Measurements from ENCODE around the gene MTUS2.

Gene MTUS2

GRCh38 chr13:29137016-29137415, 316.9 kb downstream of the MTUS2 start:
- no peaks in the 10 kb centered on the region for H3K27me3 ChIP-seq (replicated peaks; ENCODE audit: control insufficient read depth, insufficient read depth, low read length, poor library complexity, severe bottlenecking)
- H3K4me1 ChIP-seq (ENCODE audit: control insufficient read depth, insufficient read depth, low read length, poor library complexity, severe bottlenecking): no peaks in the 10 kb centered on the region
- H3K36me3 ChIP-seq (ENCODE audit: control insufficient read depth, insufficient read depth, low read length): no peaks in the 10 kb centered on the region
- DNase-seq: no peak
- H3K9me3 ChIP-seq (ENCODE audit: control insufficient read depth, low read length): no peaks in the 10 kb centered on the region
- H3K4me3 ChIP-seq (ENCODE audit: insufficient read depth, low read depth, low read length, poor library complexity, severe bottlenecking): no peak overlapping the region
- no peak overlapping the region for H3K27ac ChIP-seq (ENCODE audit: insufficient read depth, low read length, poor library complexity, severe bottlenecking)

- DNase-seq: no peak
- Histone ChIP-seq H3K36me3 (ENCODE audit: control insufficient read depth, insufficient read depth, low read length) (no peaks in the 10 kb centered on the region), H3K27me3 (replicated peaks; ENCODE audit: control insufficient read depth, insufficient read depth, low read length, poor library complexity, severe bottlenecking) (no peaks in the 10 kb centered on the region), H3K4me3 (ENCODE audit: insufficient read depth, low read depth, low read length, poor library complexity, severe bottlenecking) (no peak overlapping the region), H3K4me1 (ENCODE audit: control insufficient read depth, insufficient read depth, low read length, poor library complexity, severe bottlenecking) (no peaks in the 10 kb centered on the region), H3K9me3 (ENCODE audit: control insufficient read depth, low read length) (no peaks in the 10 kb centered on the region), H3K27ac (ENCODE audit: insufficient read depth, low read length, poor library complexity, severe bottlenecking) (no peak overlapping the region)
Measured at GRCh38 chr13:29137995-29138394, 317.9 kb downstream of the MTUS2 start.

- Histone ChIP-seq H3K9me3 (ENCODE audit: control insufficient read depth, low read length) (no peaks in the 10 kb centered on the region), H3K36me3 (ENCODE audit: control insufficient read depth, insufficient read depth, low read length) (no peaks in the 10 kb centered on the region), H3K4me1 (ENCODE audit: control insufficient read depth, insufficient read depth, low read length, poor library complexity, severe bottlenecking) (no peaks in the 10 kb centered on the region), H3K27me3 (replicated peaks; ENCODE audit: control insufficient read depth, insufficient read depth, low read length, poor library complexity, severe bottlenecking) (no peaks in the 10 kb centered on the region), H3K27ac (ENCODE audit: insufficient read depth, low read length, poor library complexity, severe bottlenecking) (no peak overlapping the region), H3K4me3 (ENCODE audit: insufficient read depth, low read depth, low read length, poor library complexity, severe bottlenecking) (no peak overlapping the region)
- DNase-seq: no peak
Measured at GRCh38 chr13:29140277-29140676, 320.1 kb downstream of the MTUS2 start.

GRCh38 chr13:29143847-29144246, 323.7 kb downstream of the MTUS2 start:
- Histone ChIP-seq H3K27ac (ENCODE audit: insufficient read depth, low read length, poor library complexity, severe bottlenecking) (no peak overlapping the region), H3K36me3 (ENCODE audit: control insufficient read depth, insufficient read depth, low read length) (no peaks in the 10 kb centered on the region), H3K4me1 (ENCODE audit: control insufficient read depth, insufficient read depth, low read length, poor library complexity, severe bottlenecking) (no peaks in the 10 kb centered on the region), H3K9me3 (ENCODE audit: control insufficient read depth, low read length) (no peaks in the 10 kb centered on the region), H3K4me3 (ENCODE audit: insufficient read depth, low read depth, low read length, poor library complexity, severe bottlenecking) (no peak overlapping the region), H3K27me3 (replicated peaks; ENCODE audit: control insufficient read depth, insufficient read depth, low read length, poor library complexity, severe bottlenecking) (no peaks in the 10 kb centered on the region)
- no peak for DNase-seq

- Histone ChIP-seq H3K4me1 (ENCODE audit: control insufficient read depth, insufficient read depth, low read length, poor library complexity, severe bottlenecking) (no peaks in the 10 kb centered on the region), H3K9me3 (ENCODE audit: control insufficient read depth, low read length) (peaks cover 4% of the 10 kb centered on the region), H3K36me3 (ENCODE audit: control insufficient read depth, insufficient read depth, low read length) (no peaks in the 10 kb centered on the region), H3K4me3 (ENCODE audit: insufficient read depth, low read depth, low read length, poor library complexity, severe bottlenecking) (no peak overlapping the region), H3K27me3 (replicated peaks; ENCODE audit: control insufficient read depth, insufficient read depth, low read length, poor library complexity, severe bottlenecking) (no peaks in the 10 kb centered on the region), H3K27ac (ENCODE audit: insufficient read depth, low read length, poor library complexity, severe bottlenecking) (no peak overlapping the region)
- no peak for DNase-seq
Measured at GRCh38 chr13:29154390-29154789, 334.3 kb downstream of the MTUS2 start.

- Histone ChIP-seq H3K27ac (ENCODE audit: insufficient read depth, low read length, poor library complexity, severe bottlenecking) (no peak overlapping the region), H3K4me1 (ENCODE audit: control insufficient read depth, insufficient read depth, low read length, poor library complexity, severe bottlenecking) (no peaks in the 10 kb centered on the region), H3K27me3 (replicated peaks; ENCODE audit: control insufficient read depth, insufficient read depth, low read length, poor library complexity, severe bottlenecking) (no peaks in the 10 kb centered on the region), H3K4me3 (ENCODE audit: insufficient read depth, low read depth, low read length, poor library complexity, severe bottlenecking) (no peak overlapping the region), H3K36me3 (ENCODE audit: control insufficient read depth, insufficient read depth, low read length) (no peaks in the 10 kb centered on the region), H3K9me3 (ENCODE audit: control insufficient read depth, low read length) (peaks cover 4% of the 10 kb centered on the region)
- DNase-seq: no peak
Measured at GRCh38 chr13:29156136-29156535, 336.0 kb downstream of the MTUS2 start.

- Histone ChIP-seq H3K9me3 (ENCODE audit: control insufficient read depth, low read length) (no peaks in the 10 kb centered on the region), H3K27ac (ENCODE audit: insufficient read depth, low read length, poor library complexity, severe bottlenecking) (no peak overlapping the region), H3K27me3 (replicated peaks; ENCODE audit: control insufficient read depth, insufficient read depth, low read length, poor library complexity, severe bottlenecking) (no peaks in the 10 kb centered on the region), H3K4me1 (ENCODE audit: control insufficient read depth, insufficient read depth, low read length, poor library complexity, severe bottlenecking) (no peaks in the 10 kb centered on the region), H3K4me3 (ENCODE audit: insufficient read depth, low read depth, low read length, poor library complexity, severe bottlenecking) (no peak overlapping the region), H3K36me3 (ENCODE audit: control insufficient read depth, insufficient read depth, low read length) (no peaks in the 10 kb centered on the region)
- no peak for DNase-seq
Measured at GRCh38 chr13:29159871-29160270, 339.7 kb downstream of the MTUS2 start.

- DNase-seq: no peak
- Histone ChIP-seq H3K27ac (ENCODE audit: insufficient read depth, low read length, poor library complexity, severe bottlenecking) (no peak overlapping the region), H3K36me3 (ENCODE audit: control insufficient read depth, insufficient read depth, low read length) (no peaks in the 10 kb centered on the region), H3K4me3 (ENCODE audit: insufficient read depth, low read depth, low read length, poor library complexity, severe bottlenecking) (no peak overlapping the region), H3K9me3 (ENCODE audit: control insufficient read depth, low read length) (no peaks in the 10 kb centered on the region), H3K4me1 (ENCODE audit: control insufficient read depth, insufficient read depth, low read length, poor library complexity, severe bottlenecking) (no peaks in the 10 kb centered on the region), H3K27me3 (replicated peaks; ENCODE audit: control insufficient read depth, insufficient read depth, low read length, poor library complexity, severe bottlenecking) (no peaks in the 10 kb centered on the region)
Measured at GRCh38 chr13:29160862-29161261, 340.7 kb downstream of the MTUS2 start.

GRCh38 chr13:29161676-29162075, 341.5 kb downstream of the MTUS2 start:
- Histone ChIP-seq H3K27ac (ENCODE audit: insufficient read depth, low read length, poor library complexity, severe bottlenecking) (no peak overlapping the region), H3K27me3 (replicated peaks; ENCODE audit: control insufficient read depth, insufficient read depth, low read length, poor library complexity, severe bottlenecking) (no peaks in the 10 kb centered on the region)
- DNase-seq: no peak

GRCh38 chr13:29162638-29163235, 342.6 kb downstream of the MTUS2 start:
- DNase-seq: no peak
- no peaks in the 10 kb centered on the region for H3K36me3 ChIP-seq (ENCODE audit: control insufficient read depth, insufficient read depth, low read length)
- H3K9me3 ChIP-seq (ENCODE audit: control insufficient read depth, low read length): no peaks in the 10 kb centered on the region
- no peaks in the 10 kb centered on the region for H3K4me1 ChIP-seq (ENCODE audit: control insufficient read depth, insufficient read depth, low read length, poor library complexity, severe bottlenecking)
- H3K27me3 ChIP-seq (replicated peaks; ENCODE audit: control insufficient read depth, insufficient read depth, low read length, poor library complexity, severe bottlenecking): no peaks in the 10 kb centered on the region
- H3K4me3 ChIP-seq (ENCODE audit: insufficient read depth, low read depth, low read length, poor library complexity, severe bottlenecking): no peak overlapping the region
- H3K27ac ChIP-seq (ENCODE audit: insufficient read depth, low read length, poor library complexity, severe bottlenecking): no peak overlapping the region

More at GRCh38 chr13:29161676-29162075, 341.5 kb downstream of the MTUS2 start:
- H3K36me3 ChIP-seq (ENCODE audit: control insufficient read depth, insufficient read depth, low read length): no peaks in the 10 kb centered on the region
- H3K4me3 ChIP-seq (ENCODE audit: insufficient read depth, low read depth, low read length, poor library complexity, severe bottlenecking): no peak overlapping the region
- H3K9me3 ChIP-seq (ENCODE audit: control insufficient read depth, low read length): no peaks in the 10 kb centered on the region
- H3K4me1 ChIP-seq (ENCODE audit: control insufficient read depth, insufficient read depth, low read length, poor library complexity, severe bottlenecking): no peaks in the 10 kb centered on the region
